ENCODE data around the gene MRTFB. TPM values are rescaled to one million over a fixed set of nuclear protein-coding genes. Genes with fewer than 3 reads are reported as not detected.

Gene MRTFB
- total and polyA plus RNA-seq, 2 experiments from 2014 or later, result 13.9 to 22.2 TPM

DNA sequence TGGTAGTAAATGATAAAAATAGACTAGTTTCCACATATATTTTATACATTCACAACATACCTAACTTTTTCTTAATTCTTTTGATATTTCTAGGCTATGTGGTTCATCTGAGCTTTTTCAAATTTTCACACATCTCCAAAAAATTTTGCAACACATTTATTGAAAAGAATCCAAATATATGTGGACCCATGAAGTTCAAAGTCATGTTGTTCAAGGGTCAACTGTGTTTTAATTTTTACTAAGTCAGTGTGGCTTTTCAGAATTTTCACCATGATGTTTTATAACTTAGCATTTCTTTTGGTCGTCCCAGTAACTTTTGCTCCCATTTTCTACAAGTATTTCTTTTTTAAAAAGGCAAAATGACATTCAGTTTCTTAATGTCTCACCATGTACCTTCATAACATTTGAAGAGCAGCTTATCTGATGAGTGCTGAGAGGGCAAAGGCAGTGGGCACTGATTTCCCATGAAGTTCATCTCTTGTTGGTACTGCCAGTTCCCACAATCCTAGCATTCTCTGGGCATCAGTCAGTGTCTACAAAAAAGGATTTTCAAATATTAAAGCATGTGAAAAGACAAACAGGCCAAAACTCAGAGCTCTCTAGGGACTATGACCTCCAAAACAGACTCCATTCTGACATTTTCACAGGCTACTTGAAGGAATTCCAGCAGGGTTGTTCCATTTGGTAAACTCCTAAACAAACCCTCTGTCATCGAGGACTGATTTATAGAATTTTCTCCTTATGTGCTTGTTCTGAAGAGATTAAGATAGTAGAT, 80.3 kb downstream of the MRTFB start:
- no peaks in the 10 kb centered on the region for H3K36me3 Mint-ChIP-seq (ENCODE audit: low read depth)
- Histone ChIP-seq H3K27me3 (ENCODE audit: insufficient read depth) (no peaks in the 10 kb centered on the region), H2AFZ (no peak overlapping the region), H4K20me1 (replicated peaks; ENCODE audit: insufficient read depth) (no peaks in the 10 kb centered on the region), H3K9me2 (ENCODE audit: insufficient read depth) (no peaks in the 10 kb centered on the region), H3K36me3 (ENCODE audit: insufficient read depth) (no peaks in the 10 kb centered on the region), H3K4me3 (no peak overlapping the region), H3K4me1 (ENCODE audit: insufficient read depth) (no peaks in the 10 kb centered on the region), H3K27ac (ENCODE audit: low read depth) (no peak overlapping the region), H3K4me2 (no peak overlapping the region), H3K79me2 (replicated peaks; ENCODE audit: insufficient read depth) (no peaks in the 10 kb centered on the region; the same call in 1 of the 2 replicates), H3F3A (replicated peaks; ENCODE audit: low read depth) (no peaks in the 10 kb centered on the region)
- peaks cover 3% of the 10 kb centered on the region; the same call in 1 of the 3 replicates for H3K4me1 Mint-ChIP-seq
- DNase-seq (ENCODE audit: low spot score) (no peak), ATAC-seq (no peak)
- no peaks in the 10 kb centered on the region for H3K27me3 Mint-ChIP-seq (ENCODE audit: insufficient read depth, low read depth, poor library complexity)
- no peak overlapping the region for H3K4me3 Mint-ChIP-seq
- no peaks in the 10 kb centered on the region for H3K9me3 Mint-ChIP-seq
- no peak overlapping the region for H3K27ac Mint-ChIP-seq
- TF ChIP-seq, protein P1, sequence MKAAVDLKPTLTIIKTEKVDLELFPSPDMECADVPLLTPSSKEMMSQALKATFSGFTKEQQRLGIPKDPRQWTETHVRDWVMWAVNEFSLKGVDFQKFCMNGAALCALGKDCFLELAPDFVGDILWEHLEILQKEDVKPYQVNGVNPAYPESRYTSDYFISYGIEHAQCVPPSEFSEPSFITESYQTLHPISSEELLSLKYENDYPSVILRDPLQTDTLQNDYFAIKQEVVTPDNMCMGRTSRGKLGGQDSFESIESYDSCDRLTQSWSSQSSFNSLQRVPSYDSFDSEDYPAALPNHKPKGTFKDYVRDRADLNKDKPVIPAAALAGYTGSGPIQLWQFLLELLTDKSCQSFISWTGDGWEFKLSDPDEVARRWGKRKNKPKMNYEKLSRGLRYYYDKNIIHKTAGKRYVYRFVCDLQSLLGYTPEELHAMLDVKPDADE (IDR thresholded peaks at IDR 0.05), result no peak
- no peak for TF ChIP-seq NANOG (IDR thresholded peaks at IDR 0.05; ENCODE audit: borderline replicate concordance)

DNA sequence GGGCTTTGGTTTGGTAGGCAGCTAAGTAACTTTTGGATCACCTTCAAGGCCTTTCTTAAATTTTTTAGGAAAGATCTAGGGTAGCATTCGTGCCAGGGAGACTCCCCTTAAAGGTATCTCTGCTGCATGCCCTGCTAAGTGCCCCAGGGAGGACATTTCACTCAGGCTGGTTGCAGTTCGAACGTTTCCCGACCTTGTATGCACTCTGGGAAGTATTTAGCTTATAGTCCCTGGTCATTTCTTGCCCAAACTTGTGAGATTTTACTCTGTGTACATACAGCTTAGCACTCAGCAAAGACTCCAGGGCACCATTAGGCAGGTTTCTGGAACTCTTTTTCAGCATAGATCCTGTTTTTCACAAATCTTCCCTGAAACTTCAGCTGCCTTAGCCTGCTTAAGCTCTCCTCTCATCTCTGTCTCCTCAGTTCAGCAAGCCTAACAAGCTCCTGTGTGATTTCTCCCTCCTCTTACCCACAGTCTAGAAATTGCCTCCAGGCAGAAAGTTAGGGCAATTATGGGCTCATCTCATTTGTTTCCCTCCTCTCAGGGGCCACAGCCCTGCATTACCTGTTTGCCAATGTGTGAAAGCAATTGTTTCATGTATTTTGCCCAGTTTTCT, 84.6 kb downstream of the MRTFB start:
- H3K4me2 ChIP-seq, result no peak overlapping the region
- H3K4me1 ChIP-seq (ENCODE audit: insufficient read depth), result no peaks in the 10 kb centered on the region
- no peak overlapping the region for H3K4me3 ChIP-seq
- Mint-ChIP-seq H3K4me3 (no peak overlapping the region), H3K36me3 (ENCODE audit: low read depth) (no peaks in the 10 kb centered on the region), H3K4me1 (no peaks in the 10 kb centered on the region), H3K9me3 (no peaks in the 10 kb centered on the region), H3K27ac (no peak overlapping the region), H3K27me3 (ENCODE audit: insufficient read depth, low read depth, poor library complexity) (no peaks in the 10 kb centered on the region)
- H4K20me1 ChIP-seq (replicated peaks; ENCODE audit: insufficient read depth), result no peaks in the 10 kb centered on the region
- H3K36me3 ChIP-seq (ENCODE audit: insufficient read depth), result no peaks in the 10 kb centered on the region
- H3K9me2 ChIP-seq (ENCODE audit: insufficient read depth), result no peaks in the 10 kb centered on the region
- ATAC-seq (no peak), DNase-seq (ENCODE audit: low spot score) (no peak)
- no peak overlapping the region for H3K27ac ChIP-seq (ENCODE audit: low read depth)
- no peaks in the 10 kb centered on the region; the same call in 1 of the 2 replicates for H3K79me2 ChIP-seq (replicated peaks; ENCODE audit: insufficient read depth)
- H3K27me3 ChIP-seq (ENCODE audit: insufficient read depth), result no peaks in the 10 kb centered on the region
- H2AFZ ChIP-seq, result no peak overlapping the region
- no peaks in the 10 kb centered on the region for H3F3A ChIP-seq (replicated peaks; ENCODE audit: low read depth)
- TF ChIP-seq, protein P2, sequence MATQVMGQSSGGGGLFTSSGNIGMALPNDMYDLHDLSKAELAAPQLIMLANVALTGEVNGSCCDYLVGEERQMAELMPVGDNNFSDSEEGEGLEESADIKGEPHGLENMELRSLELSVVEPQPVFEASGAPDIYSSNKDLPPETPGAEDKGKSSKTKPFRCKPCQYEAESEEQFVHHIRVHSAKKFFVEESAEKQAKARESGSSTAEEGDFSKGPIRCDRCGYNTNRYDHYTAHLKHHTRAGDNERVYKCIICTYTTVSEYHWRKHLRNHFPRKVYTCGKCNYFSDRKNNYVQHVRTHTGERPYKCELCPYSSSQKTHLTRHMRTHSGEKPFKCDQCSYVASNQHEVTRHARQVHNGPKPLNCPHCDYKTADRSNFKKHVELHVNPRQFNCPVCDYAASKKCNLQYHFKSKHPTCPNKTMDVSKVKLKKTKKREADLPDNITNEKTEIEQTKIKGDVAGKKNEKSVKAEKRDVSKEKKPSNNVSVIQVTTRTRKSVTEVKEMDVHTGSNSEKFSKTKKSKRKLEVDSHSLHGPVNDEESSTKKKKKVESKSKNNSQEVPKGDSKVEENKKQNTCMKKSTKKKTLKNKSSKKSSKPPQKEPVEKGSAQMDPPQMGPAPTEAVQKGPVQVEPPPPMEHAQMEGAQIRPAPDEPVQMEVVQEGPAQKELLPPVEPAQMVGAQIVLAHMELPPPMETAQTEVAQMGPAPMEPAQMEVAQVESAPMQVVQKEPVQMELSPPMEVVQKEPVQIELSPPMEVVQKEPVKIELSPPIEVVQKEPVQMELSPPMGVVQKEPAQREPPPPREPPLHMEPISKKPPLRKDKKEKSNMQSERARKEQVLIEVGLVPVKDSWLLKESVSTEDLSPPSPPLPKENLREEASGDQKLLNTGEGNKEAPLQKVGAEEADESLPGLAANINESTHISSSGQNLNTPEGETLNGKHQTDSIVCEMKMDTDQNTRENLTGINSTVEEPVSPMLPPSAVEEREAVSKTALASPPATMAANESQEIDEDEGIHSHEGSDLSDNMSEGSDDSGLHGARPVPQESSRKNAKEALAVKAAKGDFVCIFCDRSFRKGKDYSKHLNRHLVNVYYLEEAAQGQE (IDR thresholded peaks at IDR 0.05; ENCODE audit: unreplicated experiment), result no peak
- TF ChIP-seq ZNF331 (CRISPR knock-in tag; IDR thresholded peaks at IDR 0.05; ENCODE audit: low read depth) (no peak), POLR2AphosphoS5 (IDR thresholded peaks at IDR 0.05; ENCODE audit: low read depth) (no peak), NANOG (IDR thresholded peaks at IDR 0.05; ENCODE audit: borderline replicate concordance) (no peak), ZNF114 (CRISPR knock-in tag; IDR thresholded peaks at IDR 0.05) (no peak), JUNB (IDR thresholded peaks at IDR 0.05; ENCODE audit: unreplicated experiment) (no peak), STAT1 (IDR thresholded peaks at IDR 0.05; ENCODE audit: unreplicated experiment) (no peak), CREB1 (CRISPR knock-in tag; IDR thresholded peaks at IDR 0.05; ENCODE audit: low read depth) (no peak), EZH2phosphoT487 (IDR thresholded peaks at IDR 0.05; ENCODE audit: unreplicated experiment) (no peak)
- TF ChIP-seq, protein P3, sequence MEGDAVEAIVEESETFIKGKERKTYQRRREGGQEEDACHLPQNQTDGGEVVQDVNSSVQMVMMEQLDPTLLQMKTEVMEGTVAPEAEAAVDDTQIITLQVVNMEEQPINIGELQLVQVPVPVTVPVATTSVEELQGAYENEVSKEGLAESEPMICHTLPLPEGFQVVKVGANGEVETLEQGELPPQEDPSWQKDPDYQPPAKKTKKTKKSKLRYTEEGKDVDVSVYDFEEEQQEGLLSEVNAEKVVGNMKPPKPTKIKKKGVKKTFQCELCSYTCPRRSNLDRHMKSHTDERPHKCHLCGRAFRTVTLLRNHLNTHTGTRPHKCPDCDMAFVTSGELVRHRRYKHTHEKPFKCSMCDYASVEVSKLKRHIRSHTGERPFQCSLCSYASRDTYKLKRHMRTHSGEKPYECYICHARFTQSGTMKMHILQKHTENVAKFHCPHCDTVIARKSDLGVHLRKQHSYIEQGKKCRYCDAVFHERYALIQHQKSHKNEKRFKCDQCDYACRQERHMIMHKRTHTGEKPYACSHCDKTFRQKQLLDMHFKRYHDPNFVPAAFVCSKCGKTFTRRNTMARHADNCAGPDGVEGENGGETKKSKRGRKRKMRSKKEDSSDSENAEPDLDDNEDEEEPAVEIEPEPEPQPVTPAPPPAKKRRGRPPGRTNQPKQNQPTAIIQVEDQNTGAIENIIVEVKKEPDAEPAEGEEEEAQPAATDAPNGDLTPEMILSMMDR (conservative IDR thresholded peaks at IDR 0.05; ENCODE audit: low read depth in 2 of 2), result no peak
- TF ChIP-seq, protein P1 (IDR thresholded peaks at IDR 0.05), result no peak
